ENCODE data around the gene PCDHA9.
A peak's percentile ranks its signal among the peaks of the same experiment; 100 is the strongest.

GRCh38 chr5:140882591-140882899 is 34.4 kb downstream of the PCDHA9 start:
- TF ChIP-seq CTCF (IDR thresholded peaks at IDR 0.05) (peak; percentile 32; the same call in 2 of the 3 replicates), EP300 (IDR thresholded peaks at IDR 0.05) (no peak)
